Activated naive CD4-positive, alpha-beta T cell treated with anti-CD3 and anti-CD28 coated beads, Interleukin-2, amount 50 U/mL, for 16 hours (primary cell): Measurements from ENCODE around the gene ABHD4.
"Not testable (repeated sequence)": the region's sequence is repeated elsewhere in the genome, so short reads cannot be mapped to it uniquely, and the experiment has no call there.

Source experiments
- DNase-seq: peaks from one replicate; pipeline ENCODE4 v3.0.0-alpha.2; 2020

ABHD4 gene

GRCh38 chr14:22598099-22598895 lies at the start of gene ABHD4:
Gene ABHD4 (plus strand): TSS chr14:22598300. CDS start chr14:22598307, 7 bp downstream.
- DNase-seq, result peak; percentile 50

GRCh38 chr14:22549324-22549962 lies 48.7 kb upstream of the ABHD4 start:
- no peak for DNase-seq

- peak; percentile 68 for DNase-seq
Measured at GRCh38 chr14:22549981-22550673, 48.0 kb upstream of the ABHD4 start.

- no peak for DNase-seq
Measured at GRCh38 chr14:22551605-22551997, 46.5 kb upstream of the ABHD4 start.

- no peak for DNase-seq
Measured at GRCh38 chr14:22552001-22552826, 45.9 kb upstream of the ABHD4 start.

- no peak for DNase-seq
Measured at GRCh38 chr14:22552827-22553076, 45.3 kb upstream of the ABHD4 start.

GRCh38 chr14:22553445-22553844 lies 44.7 kb upstream of the ABHD4 start:
- no peak for DNase-seq

- not testable (repeated sequence) for DNase-seq
Measured at GRCh38 chr14:22553861-22554497, 44.1 kb upstream of the ABHD4 start.

- DNase-seq, result no peak
Measured at GRCh38 chr14:22554498-22555383, 43.4 kb upstream of the ABHD4 start.

GRCh38 chr14:22555384-22556011 lies 42.6 kb upstream of the ABHD4 start:
- DNase-seq, result peak; percentile 69

- peak; percentile 94 for DNase-seq
Measured at GRCh38 chr14:22556021-22556989, 41.8 kb upstream of the ABHD4 start.

- peak; percentile 91 for DNase-seq
Measured at GRCh38 chr14:22556990-22557623, 41.0 kb upstream of the ABHD4 start.

GRCh38 chr14:22557846-22558220 lies 40.3 kb upstream of the ABHD4 start:
- no peak for DNase-seq

- no peak for DNase-seq
Measured at GRCh38 chr14:22558221-22558913, 39.7 kb upstream of the ABHD4 start.

GRCh38 chr14:22559041-22559440 lies 39.1 kb upstream of the ABHD4 start:
- no peak for DNase-seq

- DNase-seq, result no peak
Measured at GRCh38 chr14:22560662-22561365, 37.3 kb upstream of the ABHD4 start.

GRCh38 chr14:22561366-22561660 lies 36.8 kb upstream of the ABHD4 start:
- no peak for DNase-seq
